ENCODE measurements around the gene SAYSD1. TPM values are rescaled to one million over a fixed set of nuclear protein-coding genes. Genes with fewer than 3 reads are reported as not detected.

Gene SAYSD1
- total RNA-seq, 4 donors from 2014 or later = 13.3 to 20.5 (median 16.3) TPM

DNA sequence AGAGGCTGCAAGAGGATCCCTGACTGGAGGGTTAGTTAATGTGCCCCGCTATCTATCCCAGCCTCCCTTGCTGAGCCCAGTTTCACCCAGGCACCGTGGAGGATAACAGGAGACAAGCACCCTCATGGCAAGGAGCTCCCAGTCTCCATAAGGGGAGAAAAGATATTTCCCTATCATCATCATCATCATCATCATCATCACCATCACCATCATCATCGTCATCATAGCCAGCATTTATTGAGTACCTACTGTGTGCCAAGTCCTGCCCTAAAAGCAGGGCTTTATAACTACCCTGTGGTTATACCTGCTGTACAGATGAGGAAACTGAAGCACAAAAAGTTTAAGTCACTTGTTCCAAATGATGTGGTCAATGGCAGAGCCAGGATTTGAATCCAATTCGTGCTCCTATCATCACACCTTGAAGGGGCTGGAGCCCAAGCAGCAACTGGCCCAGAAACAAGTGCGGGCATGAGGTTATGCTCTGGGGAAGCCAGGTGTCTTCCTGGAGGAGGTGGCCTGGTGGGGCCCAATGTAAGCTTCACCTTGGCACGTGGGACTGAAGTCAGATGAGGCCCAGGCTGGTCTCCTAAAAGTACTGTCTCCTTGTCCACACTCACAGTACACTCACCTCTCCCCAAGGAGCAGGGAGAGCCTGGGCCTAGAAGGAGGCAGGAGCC is 56.4 kb downstream of the SAYSD1 start:
- TF ChIP-seq CTCF (IDR thresholded peaks at IDR 0.05) = no peak
- no peak for ATAC-seq (ENCODE audit: low FRiP score)
- no peak for DNase-seq (ENCODE audit: low spot score)

- no peak for DNase-seq (ENCODE audit: low spot score)
- ATAC-seq (ENCODE audit: low FRiP score) = no peak
- TF ChIP-seq CTCF (IDR thresholded peaks at IDR 0.05) = no peak
Measured at GRCh38 chr6:39057251-39058155, 57.5 kb downstream of the SAYSD1 start.

DNA sequence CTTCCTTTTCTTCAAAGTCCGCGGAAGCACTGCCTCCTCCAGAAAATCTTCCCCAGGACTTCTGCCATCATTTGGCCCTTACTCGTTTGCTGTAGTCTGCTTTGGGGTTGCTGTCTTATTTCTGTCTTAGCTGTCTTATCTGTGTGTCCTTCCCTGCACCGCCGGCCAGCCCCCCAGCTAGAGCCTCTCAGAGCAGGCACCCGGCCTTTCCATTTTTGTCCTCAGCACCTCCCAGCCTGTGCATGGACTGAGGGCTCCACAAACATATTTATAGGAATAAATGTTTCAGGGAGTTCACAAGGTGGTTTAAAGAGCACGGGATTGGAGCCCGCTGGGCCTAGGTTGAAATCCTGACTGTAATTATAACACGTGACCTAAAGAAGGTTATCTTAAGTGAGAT is 58.3 kb downstream of the SAYSD1 start:
- TF ChIP-seq CTCF (IDR thresholded peaks at IDR 0.05) = no peak
- ATAC-seq (ENCODE audit: low FRiP score) = no peak
- no peak for DNase-seq (ENCODE audit: low spot score)

DNA sequence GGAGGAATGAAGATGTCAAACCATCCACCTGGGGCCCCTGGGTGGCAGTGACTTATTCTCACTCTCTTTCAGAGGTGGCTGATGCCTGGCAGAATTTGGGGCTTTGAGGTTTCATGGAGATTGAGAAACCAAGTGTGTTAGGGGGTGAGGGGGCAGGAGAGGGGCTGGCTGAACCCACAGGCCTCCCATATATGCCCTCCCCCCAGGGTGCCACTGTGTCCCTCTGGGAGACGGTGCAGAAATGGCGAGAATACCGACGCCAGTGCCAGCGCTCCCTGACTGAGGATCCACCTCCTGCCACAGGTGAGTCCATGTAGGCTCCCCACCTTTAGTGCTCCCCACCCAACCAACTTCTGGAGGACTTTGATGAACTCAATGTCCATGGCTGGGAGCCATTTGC is 58.8 kb downstream of the SAYSD1 start:
- TF ChIP-seq CTCF (IDR thresholded peaks at IDR 0.05) = no peak
- no peak for DNase-seq (ENCODE audit: low spot score)
- ATAC-seq (ENCODE audit: low FRiP score) = no peak

GRCh38 chr6:39055661-39056060 is 59.3 kb downstream of the SAYSD1 start:
- DNase-seq (ENCODE audit: low spot score) (no peak), ATAC-seq (ENCODE audit: low FRiP score) (no peak)
- no peak for TF ChIP-seq CTCF (IDR thresholded peaks at IDR 0.05)

GRCh38 chr6:39054577-39055142 is 60.3 kb downstream of the SAYSD1 start:
- no peak for DNase-seq (ENCODE audit: low spot score)
- no peak for TF ChIP-seq CTCF (IDR thresholded peaks at IDR 0.05)
- ATAC-seq (ENCODE audit: low FRiP score) = no peak

Other genes starting within 250 kb of the SAYSD1 start
- gene GLP1R, start 66.4 kb downstream of the SAYSD1 start, total RNA-seq = not detected
- gene KCNK5, start 114.3 kb upstream of the SAYSD1 start, total RNA-seq = 10 to 100 TPM in 1 of 4 donors, 1 to 10 TPM in 3; 1.7 to 10.9 (median 4.1) TPM
- under 1 TPM in 2 of 4 donors, not detected in 2; 0.24 to 0.28 TPM for gene KCNK17, start 199.2 kb upstream of the SAYSD1 start, total RNA-seq
- not detected for gene KCNK16, start 207.5 kb upstream of the SAYSD1 start, total RNA-seq